Osteoblast (primary cell): ENCODE results near the gene GOLIM4. TPM values are rescaled to one million over a fixed set of nuclear protein-coding genes. Genes with fewer than 3 reads are reported as not detected.

Experiments used
- DNase-seq: peaks from one replicate; pipeline ENCODE4 v3.0.0; 2011; ENCODE audit warnings: low spot score, mixed read lengths; ENCODE audit not compliant: insufficient read length; ENCODE audit errors: missing footprints
- H2AFZ ChIP-seq: 2 replicates; pipeline ENCODE4 v1.6.0; 2011; ENCODE audit warnings: mild to moderate bottlenecking, low read length
- H3K27ac ChIP-seq: 2 replicates; pipeline ENCODE4 v1.5.1; 2011; ENCODE audit warnings: mild to moderate bottlenecking, low read depth, low read length, moderate library complexity
- H3K27me3 ChIP-seq: 2 replicates; pipeline ENCODE4 v1.6.0; 2012; ENCODE audit warnings: mild to moderate bottlenecking, control low read depth, inconsistent platforms, low read length, moderate library complexity; ENCODE audit not compliant: insufficient read depth
- H3K36me3 ChIP-seq: 2 replicates; pipeline ENCODE4 v1.5.1; 2011; ENCODE audit warnings: mild to moderate bottlenecking, low read length, control low read depth, moderate library complexity; ENCODE audit not compliant: insufficient read depth
- H3K4me1 ChIP-seq: 2 replicates; pipeline ENCODE4 v1.5.1; 2011; ENCODE audit warnings: mild to moderate bottlenecking, low read length, control low read depth, moderate library complexity; ENCODE audit not compliant: insufficient read depth
- H3K4me2 ChIP-seq: 2 replicates; pipeline ENCODE4 v1.6.0; 2011; ENCODE audit warnings: mild to moderate bottlenecking, low read length; ENCODE audit not compliant: insufficient read depth
- H3K4me3 ChIP-seq: fragments of 200-600 bp; sonication (generic); 3 replicates; pipeline ENCODE4 v1.5.1; 2012; ENCODE audit warnings: mild to moderate bottlenecking, low read length, inconsistent platforms; ENCODE audit not compliant: insufficient read depth
- H3K79me2 ChIP-seq: 2 replicates; pipeline ENCODE4 v1.6.0; 2012; ENCODE audit warnings: mild to moderate bottlenecking, low read length, control low read depth, inconsistent platforms; ENCODE audit not compliant: insufficient read depth
- H3K9me3 ChIP-seq: 2 replicates; pipeline ENCODE4 v1.5.1; 2011; ENCODE audit warnings: low read depth, low read length, control low read depth
- H4K20me1 ChIP-seq: 2 replicates; pipeline ENCODE4 v1.6.0; 2012; ENCODE audit warnings: mild to moderate bottlenecking, low read length, control low read depth; ENCODE audit not compliant: insufficient read depth
- total RNA-seq: library from RNA; depleted of rRNA; stranded (reverse); fragments of >200 nt; gene quantifications from 2 replicates; pipeline ENCODE4 v1.2.3, GENCODE V29; 2012
- TF ChIP-seq, protein P1 (sequence below): IDR thresholded peaks from 2 replicates; pipeline ENCODE4 v1.5.1; 2011; ENCODE audit warnings: mild to moderate bottlenecking, low read depth, low read length, moderate library complexity; ENCODE audit errors: extremely low read depth

Gene GOLIM4
- total RNA-seq, 1 donor: 44.5 TPM

GRCh38 chr3:168030577-168030976 is 65.1 kb downstream of the GOLIM4 start:
- Histone ChIP-seq H3K4me3 (no peak overlapping the region), H3K4me1 (peaks cover 14% of the 10 kb centered on the region), H2AFZ (no peak overlapping the region), H3K9me3 (no peaks in the 10 kb centered on the region), H3K36me3 (peaks cover 41% of the 10 kb centered on the region), H3K4me2 (no peak overlapping the region), H3K79me2 (peaks cover 3% of the 10 kb centered on the region), H4K20me1 (no peaks in the 10 kb centered on the region), H3K27me3 (no peaks in the 10 kb centered on the region), H3K27ac (no peak overlapping the region)
- DNase-seq: no peak
- TF ChIP-seq, protein P1, sequence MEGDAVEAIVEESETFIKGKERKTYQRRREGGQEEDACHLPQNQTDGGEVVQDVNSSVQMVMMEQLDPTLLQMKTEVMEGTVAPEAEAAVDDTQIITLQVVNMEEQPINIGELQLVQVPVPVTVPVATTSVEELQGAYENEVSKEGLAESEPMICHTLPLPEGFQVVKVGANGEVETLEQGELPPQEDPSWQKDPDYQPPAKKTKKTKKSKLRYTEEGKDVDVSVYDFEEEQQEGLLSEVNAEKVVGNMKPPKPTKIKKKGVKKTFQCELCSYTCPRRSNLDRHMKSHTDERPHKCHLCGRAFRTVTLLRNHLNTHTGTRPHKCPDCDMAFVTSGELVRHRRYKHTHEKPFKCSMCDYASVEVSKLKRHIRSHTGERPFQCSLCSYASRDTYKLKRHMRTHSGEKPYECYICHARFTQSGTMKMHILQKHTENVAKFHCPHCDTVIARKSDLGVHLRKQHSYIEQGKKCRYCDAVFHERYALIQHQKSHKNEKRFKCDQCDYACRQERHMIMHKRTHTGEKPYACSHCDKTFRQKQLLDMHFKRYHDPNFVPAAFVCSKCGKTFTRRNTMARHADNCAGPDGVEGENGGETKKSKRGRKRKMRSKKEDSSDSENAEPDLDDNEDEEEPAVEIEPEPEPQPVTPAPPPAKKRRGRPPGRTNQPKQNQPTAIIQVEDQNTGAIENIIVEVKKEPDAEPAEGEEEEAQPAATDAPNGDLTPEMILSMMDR: no peak

DNA sequence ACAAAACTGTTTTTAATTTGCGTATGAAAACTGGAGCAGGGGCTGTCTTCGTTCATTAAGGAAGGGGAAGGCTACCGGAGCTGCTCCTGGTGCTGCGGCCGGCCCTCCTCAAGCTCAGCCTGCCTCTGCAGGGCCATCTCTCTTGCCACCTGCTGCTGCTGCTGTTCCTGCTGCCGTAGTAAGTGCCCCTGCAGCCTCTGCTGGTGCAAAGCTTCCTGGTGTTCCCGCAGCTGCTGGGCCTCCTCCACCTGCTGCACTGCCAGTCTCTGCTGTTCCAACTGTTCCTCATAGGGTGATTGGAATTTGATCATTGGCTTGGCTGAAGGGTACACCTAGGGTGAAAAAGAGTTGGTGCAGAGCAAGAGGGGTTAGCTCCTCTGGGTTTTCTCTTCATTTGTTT is 66.0 kb downstream of the GOLIM4 start:
- TF ChIP-seq, protein P1: no peak
- Histone ChIP-seq H3K27ac (no peak overlapping the region), H3K4me1 (peaks cover 23% of the 10 kb centered on the region), H3K4me2 (no peak overlapping the region), H3K27me3 (no peaks in the 10 kb centered on the region), H4K20me1 (no peaks in the 10 kb centered on the region), H3K36me3 (peaks cover 41% of the 10 kb centered on the region), H3K4me3 (no peak overlapping the region), H3K9me3 (no peaks in the 10 kb centered on the region), H2AFZ (no peak overlapping the region), H3K79me2 (peaks cover 3% of the 10 kb centered on the region)
- no peak for DNase-seq

DNA sequence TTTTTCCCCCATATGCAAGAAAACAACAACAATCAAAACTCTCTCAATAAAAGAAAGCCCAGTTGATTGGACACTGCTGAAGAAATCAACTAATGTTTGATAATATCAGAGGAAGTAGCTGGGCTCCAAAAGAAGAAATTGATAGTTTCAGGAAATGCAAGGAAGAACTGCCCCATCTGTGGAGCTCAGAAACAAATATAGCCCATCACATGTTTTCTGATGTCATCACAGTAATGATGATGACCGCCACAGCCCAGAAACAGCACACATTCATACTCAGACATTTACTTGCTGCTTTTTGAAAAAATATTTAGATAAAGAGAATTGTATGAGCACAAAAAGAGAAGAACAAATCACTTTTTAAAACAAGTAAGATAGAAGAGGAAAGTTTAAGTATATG is 67.6 kb downstream of the GOLIM4 start:
- Histone ChIP-seq H3K27me3 (no peaks in the 10 kb centered on the region), H3K4me3 (no peak overlapping the region), H3K79me2 (peaks cover 3% of the 10 kb centered on the region), H3K4me2 (no peak overlapping the region), H3K36me3 (peaks cover 56% of the 10 kb centered on the region), H4K20me1 (no peaks in the 10 kb centered on the region), H3K9me3 (no peaks in the 10 kb centered on the region), H3K27ac (no peak overlapping the region), H2AFZ (no peak overlapping the region), H3K4me1 (peaks cover 17% of the 10 kb centered on the region)
- no peak for DNase-seq
- TF ChIP-seq, protein P1: no peak

- peaks cover 17% of the 10 kb centered on the region for H3K4me1 ChIP-seq
- H3K36me3 ChIP-seq: peaks cover 58% of the 10 kb centered on the region
- TF ChIP-seq, protein P1: no peak
- DNase-seq: no peak
- no peak overlapping the region for H3K4me2 ChIP-seq
- no peak overlapping the region for H3K27ac ChIP-seq
- H4K20me1 ChIP-seq: no peaks in the 10 kb centered on the region
- H3K9me3 ChIP-seq: no peaks in the 10 kb centered on the region
- H3K4me3 ChIP-seq: no peak overlapping the region
- H2AFZ ChIP-seq: no peak overlapping the region
- peaks cover 3% of the 10 kb centered on the region for H3K79me2 ChIP-seq
- no peaks in the 10 kb centered on the region for H3K27me3 ChIP-seq
Observed at GRCh38 chr3:168026764-168027163, 69.0 kb downstream of the GOLIM4 start.
